ENCODE results near the gene BGN.

Gene BGN

DNA sequence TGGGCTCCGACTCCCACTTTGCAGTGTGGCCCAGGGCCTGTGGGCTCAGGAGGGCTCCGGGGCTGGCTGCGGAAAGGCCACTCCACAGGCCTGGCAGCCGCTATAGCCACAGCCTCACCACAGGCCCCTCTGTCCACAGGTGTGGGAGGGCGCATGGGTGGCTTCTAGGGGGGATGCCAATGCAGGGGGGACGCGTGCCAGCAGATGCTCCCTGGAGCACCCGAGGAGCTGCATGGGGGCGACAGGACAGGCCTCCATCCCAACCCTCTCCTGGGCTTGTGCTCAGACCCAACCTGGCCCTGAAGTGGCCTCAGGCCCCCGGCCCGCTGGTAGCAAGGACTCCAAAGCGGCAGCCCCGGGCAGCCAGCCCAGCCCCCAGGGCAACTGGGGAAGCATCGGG lies 8.0 kb downstream of the BGN start:
- no peak overlapping the region for H3K4me3 ChIP-seq (replicated peaks; ENCODE audit: low read depth, low read length)
- TF ChIP-seq, protein P1, sequence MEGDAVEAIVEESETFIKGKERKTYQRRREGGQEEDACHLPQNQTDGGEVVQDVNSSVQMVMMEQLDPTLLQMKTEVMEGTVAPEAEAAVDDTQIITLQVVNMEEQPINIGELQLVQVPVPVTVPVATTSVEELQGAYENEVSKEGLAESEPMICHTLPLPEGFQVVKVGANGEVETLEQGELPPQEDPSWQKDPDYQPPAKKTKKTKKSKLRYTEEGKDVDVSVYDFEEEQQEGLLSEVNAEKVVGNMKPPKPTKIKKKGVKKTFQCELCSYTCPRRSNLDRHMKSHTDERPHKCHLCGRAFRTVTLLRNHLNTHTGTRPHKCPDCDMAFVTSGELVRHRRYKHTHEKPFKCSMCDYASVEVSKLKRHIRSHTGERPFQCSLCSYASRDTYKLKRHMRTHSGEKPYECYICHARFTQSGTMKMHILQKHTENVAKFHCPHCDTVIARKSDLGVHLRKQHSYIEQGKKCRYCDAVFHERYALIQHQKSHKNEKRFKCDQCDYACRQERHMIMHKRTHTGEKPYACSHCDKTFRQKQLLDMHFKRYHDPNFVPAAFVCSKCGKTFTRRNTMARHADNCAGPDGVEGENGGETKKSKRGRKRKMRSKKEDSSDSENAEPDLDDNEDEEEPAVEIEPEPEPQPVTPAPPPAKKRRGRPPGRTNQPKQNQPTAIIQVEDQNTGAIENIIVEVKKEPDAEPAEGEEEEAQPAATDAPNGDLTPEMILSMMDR (IDR thresholded peaks at IDR 0.05; ENCODE audit: low read length, missing control alignments) = no peak
- DNase-seq (ENCODE audit: low read depth) = no peak

DNA sequence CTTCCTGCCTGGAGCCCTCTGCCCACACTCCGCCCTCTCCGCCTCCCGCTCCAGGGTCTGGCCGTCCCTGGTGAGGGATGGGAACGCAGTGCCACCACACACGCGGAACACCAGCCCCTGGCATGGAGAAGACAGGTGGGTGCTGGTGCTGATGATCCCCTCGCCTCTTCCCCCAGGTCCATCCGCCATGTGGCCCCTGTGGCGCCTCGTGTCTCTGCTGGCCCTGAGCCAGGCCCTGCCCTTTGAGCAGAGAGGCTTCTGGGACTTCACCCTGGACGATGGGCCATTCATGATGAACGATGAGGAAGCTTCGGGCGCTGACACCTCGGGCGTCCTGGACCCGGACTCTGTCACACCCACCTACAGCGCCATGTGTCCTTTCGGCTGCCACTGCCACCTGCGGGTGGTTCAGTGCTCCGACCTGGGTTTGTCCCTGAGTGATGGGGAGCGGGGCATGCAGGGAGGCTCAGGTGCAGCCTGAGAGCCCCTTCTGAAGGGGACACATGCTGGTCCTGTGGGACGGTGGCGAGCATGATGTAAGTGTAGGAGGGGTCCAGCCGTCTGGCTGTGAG lies 9.8 kb downstream of the BGN start:
- DNase-seq (ENCODE audit: low read depth) = no peak
- TF ChIP-seq, protein P1 (IDR thresholded peaks at IDR 0.05; ENCODE audit: low read length, missing control alignments) = no peak
- no peak overlapping the region for H3K4me3 ChIP-seq (replicated peaks; ENCODE audit: low read depth, low read length)

DNA sequence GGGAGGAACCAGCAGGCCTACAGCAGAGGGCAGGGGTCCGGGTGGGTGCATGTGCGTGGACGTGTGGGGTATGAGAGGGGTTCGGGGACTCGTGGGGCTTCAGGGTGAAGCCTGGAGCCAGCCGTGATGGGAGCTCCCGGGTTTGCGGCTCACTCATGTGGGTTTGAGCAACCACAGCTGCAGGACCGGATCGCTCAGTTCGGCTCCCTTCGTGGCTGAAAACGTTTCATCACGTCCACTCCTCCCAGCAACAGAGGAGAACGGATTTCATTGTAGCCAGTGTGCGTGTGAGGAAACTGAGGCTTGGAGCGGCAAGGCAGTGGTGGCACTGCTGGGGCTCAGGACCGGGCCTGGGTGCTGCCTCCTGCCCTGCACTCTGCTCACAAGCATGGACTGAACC lies 10.6 kb downstream of the BGN start:
- TF ChIP-seq, protein P1 (IDR thresholded peaks at IDR 0.05; ENCODE audit: low read length, missing control alignments) = no peak
- no peak overlapping the region for H3K4me3 ChIP-seq (replicated peaks; ENCODE audit: low read depth, low read length)
- no peak for DNase-seq (ENCODE audit: low read depth)

- TF ChIP-seq, protein P1 (IDR thresholded peaks at IDR 0.05; ENCODE audit: low read length, missing control alignments) = peak; percentile 52
- peak; percentile 73 for DNase-seq (ENCODE audit: low read depth)
- no peak overlapping the region for H3K4me3 ChIP-seq (replicated peaks; ENCODE audit: low read depth, low read length)
Measured at GRCh38 chrX:153507484-153508178, 12.9 kb downstream of the BGN start.

DNA sequence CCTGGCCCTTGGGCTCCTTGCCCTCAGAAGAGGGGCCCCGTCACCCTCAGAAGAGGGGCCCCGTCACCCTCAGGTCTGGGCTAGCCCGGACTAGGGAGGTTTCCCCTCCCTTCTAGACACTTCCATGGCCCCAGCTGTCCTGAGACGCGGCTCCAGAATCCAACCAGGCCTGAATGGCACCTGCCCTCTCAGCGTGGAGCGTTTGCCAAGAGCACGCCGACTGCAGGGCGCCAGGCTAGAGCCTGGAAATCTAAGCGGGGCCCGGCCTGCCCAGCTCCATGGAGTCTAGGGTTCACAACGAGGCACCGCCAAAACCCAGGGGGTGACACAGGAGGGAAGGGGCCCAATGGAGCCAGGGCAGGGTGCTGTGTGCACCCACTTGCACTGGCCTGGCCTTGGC lies 14.8 kb downstream of the BGN start:
- TF ChIP-seq, protein P1 (IDR thresholded peaks at IDR 0.05; ENCODE audit: low read length, missing control alignments) = no peak
- no peak for DNase-seq (ENCODE audit: low read depth)

DNA sequence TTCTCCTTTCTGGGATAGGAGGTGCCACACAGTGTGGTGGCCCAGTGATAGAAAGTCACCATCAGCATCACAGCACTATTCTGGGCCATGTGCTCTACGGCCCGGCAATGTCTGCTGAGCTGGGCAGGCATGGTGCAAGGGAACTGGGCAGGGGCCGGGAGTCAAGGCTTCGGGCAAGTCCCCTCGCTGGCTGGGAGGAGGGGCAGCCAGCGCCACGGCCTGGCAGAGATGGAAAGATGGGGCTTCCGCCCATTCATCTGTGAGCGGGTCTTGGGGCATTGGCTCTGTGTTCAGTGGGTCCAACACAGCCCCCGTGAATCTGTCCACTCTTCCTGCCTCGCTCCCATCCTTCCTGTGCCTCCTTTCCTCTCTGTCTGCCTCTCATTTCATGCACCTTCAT lies 15.6 kb downstream of the BGN start:
- DNase-seq (ENCODE audit: low read depth) = no peak

More for the DNA sequence above, 14.8 kb downstream of the BGN start:
- no peak overlapping the region for H3K4me3 ChIP-seq (replicated peaks; ENCODE audit: low read depth, low read length)

More for the DNA sequence above, 15.6 kb downstream of the BGN start:
- no peak overlapping the region for H3K4me3 ChIP-seq (replicated peaks; ENCODE audit: low read depth, low read length)
- TF ChIP-seq, protein P1 (IDR thresholded peaks at IDR 0.05; ENCODE audit: low read length, missing control alignments) = no peak

All from fibroblast of pulmonary artery (primary cell).